NCI-H748 treated with DMSO at 0.1 percent for 48 hours (cell line): Measurements from ENCODE around the gene CLTRN.
"Not testable (repeated sequence)": the region's sequence is repeated elsewhere in the genome, so short reads cannot be mapped to it uniquely, and the experiment has no call there.

Experiments
- DNase-seq: peaks from one replicate; lab custom pipeline; 2025; lab: John Stamatoyannopoulos, UW

Gene CLTRN

GRCh38 chrX:15647510-15647909, 17.1 kb downstream of the CLTRN start:
- DNase-seq, result not testable (repeated sequence)

GRCh38 chrX:15646543-15646942, 18.1 kb downstream of the CLTRN start:
- DNase-seq, result no peak

- DNase-seq, result no peak
Measured at GRCh38 chrX:15646031-15646430, 18.6 kb downstream of the CLTRN start.

- no peak for DNase-seq
Measured at GRCh38 chrX:15645266-15645665, 19.3 kb downstream of the CLTRN start.

- no peak for DNase-seq
Measured at GRCh38 chrX:15644560-15644872, 20.1 kb downstream of the CLTRN start.

- no peak for DNase-seq
Measured at GRCh38 chrX:15643786-15644559, 20.6 kb downstream of the CLTRN start.

GRCh38 chrX:15631637-15632036, 33.0 kb downstream of the CLTRN start:
- DNase-seq, result no peak

GRCh38 chrX:15623054-15623453, 41.6 kb downstream of the CLTRN start:
- no peak for DNase-seq

- DNase-seq, result no peak
Measured at GRCh38 chrX:15619053-15619755, 45.4 kb downstream of the CLTRN start.

GRCh38 chrX:15617111-15617510, 47.5 kb downstream of the CLTRN start:
- no peak for DNase-seq

GRCh38 chrX:15616531-15616930, 48.1 kb downstream of the CLTRN start:
- DNase-seq, result no peak

- DNase-seq, result no peak
Measured at GRCh38 chrX:15607067-15607466, 57.5 kb downstream of the CLTRN start.

- DNase-seq, result no peak
Measured at GRCh38 chrX:15606136-15606535, 58.5 kb downstream of the CLTRN start.

- DNase-seq, result no peak
Measured at GRCh38 chrX:15605226-15605625, 59.4 kb downstream of the CLTRN start.

GRCh38 chrX:15602761-15603160, 61.8 kb downstream of the CLTRN start:
- no peak for DNase-seq

- DNase-seq, result no peak
Measured at GRCh38 chrX:15601932-15602331, 62.7 kb downstream of the CLTRN start.

- DNase-seq, result no peak
Measured at GRCh38 chrX:15600745-15601144, 63.9 kb downstream of the CLTRN start, which contains the start of gene ACE2. ACE2 (minus strand) TSS chrX:15600960; CDS start chrX:15600911, 49 bp downstream.

GRCh38 chrX:15600049-15600448, 64.6 kb downstream of the CLTRN start:
- DNase-seq, result no peak

GRCh38 chrX:15599461-15599860, 65.1 kb downstream of the CLTRN start:
- no peak for DNase-seq

GRCh38 chrX:15598026-15598425, 66.6 kb downstream of the CLTRN start:
- DNase-seq, result no peak

GRCh38 chrX:15594371-15594770, 70.2 kb downstream of the CLTRN start:
- DNase-seq, result no peak

- no peak for DNase-seq
Measured at GRCh38 chrX:15579778-15580747, 84.5 kb downstream of the CLTRN start.
